Ishikawa (cell line): ENCODE measurements around the gene ALX4.

Experiments used
- EP300 ChIP-seq: IDR thresholded peaks from 2 replicates; pipeline ENCODE4 v1.6.1; 2012; ENCODE audit warnings: borderline replicate concordance
- FOXM1 ChIP-seq: IDR thresholded peaks from 2 replicates; pipeline ENCODE4 v1.6.1; 2012; ENCODE audit warnings: low read depth, borderline replicate concordance
- MAX ChIP-seq: IDR thresholded peaks from 2 replicates; pipeline ENCODE4 v1.6.1; 2012
- NFIC ChIP-seq: IDR thresholded peaks from 2 replicates; pipeline ENCODE4 v1.6.1; 2012
- YY1 ChIP-seq: IDR thresholded peaks from 2 replicates; pipeline ENCODE4 v1.6.1; 2012; ENCODE audit warnings: low read depth

GRCh38 chr11:44318369-44318768 lies 8.4 kb upstream of the ALX4 start:
- TF ChIP-seq MAX (no peak), NFIC (no peak), YY1 (no peak), EP300 (no peak), FOXM1 (no peak)
